Urinary bladder (tissue), 4 donors: Measurements from ENCODE around the gene PPP1R9A. TPM values are rescaled to one million over a fixed set of nuclear protein-coding genes. Genes with fewer than 3 reads are reported as not detected.
A peak's percentile ranks its signal among the peaks of the same experiment; 100 is the strongest.
"Not testable (repeated sequence)": the region's sequence is repeated elsewhere in the genome, so short reads cannot be mapped to it uniquely, and the experiment has no call there.

Experiments used
- DNase-seq: peaks from one replicate; pipeline ENCODE4 v3.0.0-alpha.2; 2015; ENCODE audit errors: extremely low spot score
- H3K27ac ChIP-seq: one replicate; pipeline ENCODE4 v1.5.1; 2013; ENCODE audit warnings: low read depth, mild to moderate bottlenecking, moderate library complexity
- H3K36me3 ChIP-seq: one replicate; pipeline ENCODE4 v1.6.1; 2013; ENCODE audit warnings: mild to moderate bottlenecking, moderate library complexity; ENCODE audit not compliant: insufficient read depth
- H3K4me1 ChIP-seq: one replicate; pipeline ENCODE4 v1.6.1; 2013; ENCODE audit warnings: mild to moderate bottlenecking, moderate library complexity; ENCODE audit not compliant: insufficient read depth
- H3K4me3 ChIP-seq: one replicate; pipeline ENCODE4 v1.5.1; 2013; ENCODE audit warnings: low read depth, low read length
- WGBS: extraction: QIAGEN DNeasy Blood & Tissue Kit; methylation state at CpG from one replicate; pipeline ENCODE4 v1.1.7; 2013; 5-methylcytosine and 5-hydroxymethylcytosine counted together
- polyA plus RNA-seq: library from polyadenylated mRNA; stranded (reverse); fragments of 200-250 nt; gene quantifications from one replicate; pipeline ENCODE4 v1.2.3, GENCODE V29; 2013
- total RNA-seq: library from RNA; depleted of rRNA; stranded (reverse); fragments of >200 nt; gene quantifications from one replicate; pipeline ENCODE4 v1.2.3, GENCODE V29; 2014
- donor health status: healthy with polysubstance abuse.
- donor health status: healthy.

The PPP1R9A gene
- total and polyA plus RNA-seq, 2 donors: 3.5 to 28.6 TPM

GRCh38 chr7:94973844-94974243, 66.5 kb downstream of the PPP1R9A start:
- 97% methylated on average over 3 of the region's 3 CpGs for WGBS
- H3K36me3 ChIP-seq: no peaks in the 10 kb centered on the region
- no peak overlapping the region for H3K4me3 ChIP-seq
- H3K27ac ChIP-seq: no peak overlapping the region
- no peaks in the 10 kb centered on the region for H3K4me1 ChIP-seq
- no peak for DNase-seq

GRCh38 chr7:94974423-94974822, 67.0 kb downstream of the PPP1R9A start:
- WGBS: 63% methylated on average over 4 of the region's 4 CpGs
- Histone ChIP-seq H3K27ac (no peak overlapping the region), H3K4me3 (no peak overlapping the region), H3K4me1 (no peaks in the 10 kb centered on the region), H3K36me3 (no peaks in the 10 kb centered on the region)
- no peak for DNase-seq

GRCh38 chr7:94975336-94975735, 67.9 kb downstream of the PPP1R9A start:
- Histone ChIP-seq H3K36me3 (no peaks in the 10 kb centered on the region), H3K27ac (no peak overlapping the region), H3K4me1 (no peaks in the 10 kb centered on the region), H3K4me3 (no peak overlapping the region)
- peak; percentile 25 for DNase-seq

GRCh38 chr7:94980418-94981142, 73.2 kb downstream of the PPP1R9A start:
- no peak overlapping the region for H3K27ac ChIP-seq
- WGBS: 75% methylated on average over 6 of the region's 6 CpGs
- H3K4me3 ChIP-seq: no peak overlapping the region
- no peak for DNase-seq
- H3K4me1 ChIP-seq: no peaks in the 10 kb centered on the region
- no peaks in the 10 kb centered on the region for H3K36me3 ChIP-seq

GRCh38 chr7:94995921-94996320, 88.5 kb downstream of the PPP1R9A start:
- 64% methylated on average over 1 of the region's 1 CpG for WGBS
- H3K4me1 ChIP-seq: no peaks in the 10 kb centered on the region
- no peak for DNase-seq
- H3K4me3 ChIP-seq: no peak overlapping the region
- H3K27ac ChIP-seq: no peak overlapping the region
- no peaks in the 10 kb centered on the region for H3K36me3 ChIP-seq

- no peak for DNase-seq
- Histone ChIP-seq H3K27ac (no peak overlapping the region), H3K4me3 (no peak overlapping the region), H3K36me3 (no peaks in the 10 kb centered on the region), H3K4me1 (no peaks in the 10 kb centered on the region)
These were observed 89.0 kb downstream of the PPP1R9A start for GRCh38 chr7:94996369-94996768.

- H3K4me1 ChIP-seq: no peaks in the 10 kb centered on the region
- H3K36me3 ChIP-seq: no peaks in the 10 kb centered on the region
- no peak for DNase-seq
- H3K4me3 ChIP-seq: no peak overlapping the region
- 77% methylated on average over 2 of the region's 2 CpGs for WGBS
- no peak overlapping the region for H3K27ac ChIP-seq
These were observed 90.2 kb downstream of the PPP1R9A start for GRCh38 chr7:94997547-94997946.

GRCh38 chr7:94998266-94999068, 91.1 kb downstream of the PPP1R9A start:
- H3K27ac ChIP-seq: no peak overlapping the region
- no peaks in the 10 kb centered on the region for H3K36me3 ChIP-seq
- no peak for DNase-seq
- no peak overlapping the region for H3K4me3 ChIP-seq
- no peaks in the 10 kb centered on the region for H3K4me1 ChIP-seq
- WGBS: 73% methylated on average over 3 of the region's 3 CpGs

GRCh38 chr7:94999069-94999351, 91.6 kb downstream of the PPP1R9A start:
- no peak for DNase-seq
- Histone ChIP-seq H3K4me1 (no peaks in the 10 kb centered on the region), H3K4me3 (no peak overlapping the region), H3K36me3 (no peaks in the 10 kb centered on the region), H3K27ac (no peak overlapping the region)

GRCh38 chr7:94999601-95000000, 92.2 kb downstream of the PPP1R9A start:
- not testable (repeated sequence) for H3K36me3 ChIP-seq, H3K4me3 ChIP-seq, H3K27ac ChIP-seq, H3K4me1 ChIP-seq, DNase-seq
- WGBS: 97% methylated on average over 5 of the region's 5 CpGs

GRCh38 chr7:95001258-95001657, 93.9 kb downstream of the PPP1R9A start:
- no peaks in the 10 kb centered on the region for H3K4me1 ChIP-seq
- H3K36me3 ChIP-seq: no peaks in the 10 kb centered on the region
- H3K27ac ChIP-seq: no peak overlapping the region
- 93% methylated on average over 3 of the region's 3 CpGs for WGBS
- no peak overlapping the region for H3K4me3 ChIP-seq
- no peak for DNase-seq

GRCh38 chr7:95001815-95002561, 94.6 kb downstream of the PPP1R9A start:
- no peak overlapping the region for H3K4me3 ChIP-seq
- WGBS: 95% methylated on average over 5 of the region's 5 CpGs
- DNase-seq: no peak
- no peak overlapping the region for H3K27ac ChIP-seq
- H3K36me3 ChIP-seq: no peaks in the 10 kb centered on the region
- no peaks in the 10 kb centered on the region for H3K4me1 ChIP-seq

- no peak overlapping the region for H3K4me3 ChIP-seq
- H3K36me3 ChIP-seq: no peaks in the 10 kb centered on the region
- no peak overlapping the region for H3K27ac ChIP-seq
- H3K4me1 ChIP-seq: no peaks in the 10 kb centered on the region
- DNase-seq: no peak
- 97% methylated on average over 1 of the region's 1 CpG for WGBS
These were observed 95.4 kb downstream of the PPP1R9A start for GRCh38 chr7:95002775-95003174.
